ENCODE data around the gene GADD45GIP1.
"Not testable (repeated sequence)": the region's sequence is repeated elsewhere in the genome, so short reads cannot be mapped to it uniquely, and the experiment has no call there.

The GADD45GIP1 gene

DNA sequence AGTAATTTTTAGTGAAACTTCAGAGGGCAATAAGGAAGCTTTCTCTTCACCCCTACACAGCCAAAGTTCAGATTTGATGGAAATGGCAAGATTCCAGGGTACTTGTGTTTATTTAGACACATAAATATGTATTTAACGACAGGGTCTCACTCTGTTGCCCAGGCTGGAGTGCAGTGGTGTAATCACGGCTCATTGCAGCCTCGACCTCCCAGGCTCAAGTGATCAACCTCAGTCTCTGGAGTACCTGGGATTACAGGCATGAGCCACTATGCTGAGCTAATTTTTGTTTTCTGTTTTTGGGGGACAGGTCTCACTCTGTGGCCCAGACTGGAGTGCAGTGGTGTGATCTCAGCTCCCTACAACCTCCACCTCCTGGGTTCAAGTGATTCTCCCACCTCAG is 36.0 kb downstream of the GADD45GIP1 start:
- Histone ChIP-seq H3K4me3 (ENCODE audit: low read depth, low read length) (no peak overlapping the region), H3K4me1 (no peaks in the 10 kb centered on the region), H3K36me3 (peaks cover 38% of the 10 kb centered on the region), H3K9me3 (peaks cover 6% of the 10 kb centered on the region), H3K27me3 (no peaks in the 10 kb centered on the region)
- no peak for DNase-seq
- TF ChIP-seq, protein P1, sequence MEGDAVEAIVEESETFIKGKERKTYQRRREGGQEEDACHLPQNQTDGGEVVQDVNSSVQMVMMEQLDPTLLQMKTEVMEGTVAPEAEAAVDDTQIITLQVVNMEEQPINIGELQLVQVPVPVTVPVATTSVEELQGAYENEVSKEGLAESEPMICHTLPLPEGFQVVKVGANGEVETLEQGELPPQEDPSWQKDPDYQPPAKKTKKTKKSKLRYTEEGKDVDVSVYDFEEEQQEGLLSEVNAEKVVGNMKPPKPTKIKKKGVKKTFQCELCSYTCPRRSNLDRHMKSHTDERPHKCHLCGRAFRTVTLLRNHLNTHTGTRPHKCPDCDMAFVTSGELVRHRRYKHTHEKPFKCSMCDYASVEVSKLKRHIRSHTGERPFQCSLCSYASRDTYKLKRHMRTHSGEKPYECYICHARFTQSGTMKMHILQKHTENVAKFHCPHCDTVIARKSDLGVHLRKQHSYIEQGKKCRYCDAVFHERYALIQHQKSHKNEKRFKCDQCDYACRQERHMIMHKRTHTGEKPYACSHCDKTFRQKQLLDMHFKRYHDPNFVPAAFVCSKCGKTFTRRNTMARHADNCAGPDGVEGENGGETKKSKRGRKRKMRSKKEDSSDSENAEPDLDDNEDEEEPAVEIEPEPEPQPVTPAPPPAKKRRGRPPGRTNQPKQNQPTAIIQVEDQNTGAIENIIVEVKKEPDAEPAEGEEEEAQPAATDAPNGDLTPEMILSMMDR (IDR thresholded peaks at IDR 0.05; ENCODE audit: low read depth, low read length) = no peak

DNA sequence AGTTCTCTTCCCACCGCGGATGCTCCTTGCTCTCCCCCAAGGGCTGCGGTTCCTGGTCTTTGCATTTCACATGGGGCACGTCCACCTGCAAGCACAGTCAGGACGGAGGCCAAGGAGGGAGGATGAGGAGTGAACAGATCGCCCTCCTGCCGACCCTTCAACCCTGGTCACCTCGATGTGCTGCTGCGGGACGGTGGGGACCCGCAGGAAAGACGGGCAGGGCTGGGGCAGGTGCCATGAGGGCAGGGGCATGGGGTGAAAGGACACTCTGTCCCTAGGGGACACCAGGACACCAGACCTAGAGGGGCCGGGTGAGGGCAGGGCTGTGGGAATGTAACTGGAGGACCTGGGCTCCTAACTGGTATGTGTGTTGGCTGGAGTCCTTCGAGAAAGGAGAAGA is 38.8 kb downstream of the GADD45GIP1 start:
- Histone ChIP-seq H3K9me3 (peaks cover 6% of the 10 kb centered on the region), H3K4me3 (ENCODE audit: low read depth, low read length) (no peak overlapping the region), H3K27me3 (no peaks in the 10 kb centered on the region), H3K4me1 (peaks cover 5% of the 10 kb centered on the region), H3K36me3 (peaks cover 10% of the 10 kb centered on the region)
- no peak for DNase-seq
- TF ChIP-seq, protein P1 (IDR thresholded peaks at IDR 0.05; ENCODE audit: low read depth, low read length) = no peak

DNA sequence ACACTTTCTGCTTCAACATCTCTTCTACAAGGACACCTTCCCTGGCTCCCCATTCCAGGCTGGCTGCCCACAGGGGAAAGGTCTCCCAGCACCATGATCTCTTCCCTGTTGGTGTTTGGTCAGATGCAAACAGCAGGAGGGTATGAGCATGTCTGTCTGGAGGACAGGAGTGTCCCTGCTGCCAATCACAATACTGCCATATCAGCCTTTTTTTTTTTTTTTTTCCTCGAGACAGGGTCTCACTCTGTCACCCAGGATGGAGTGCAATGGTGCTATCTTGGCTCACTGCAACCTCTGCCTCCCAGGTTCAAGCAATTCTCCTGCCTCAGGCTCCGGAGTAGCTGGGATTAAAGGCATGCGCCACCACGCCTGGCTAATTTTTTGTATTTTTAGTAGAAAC is 41.2 kb downstream of the GADD45GIP1 start:
- not testable (repeated sequence) for H3K27me3 ChIP-seq; DNase-seq; H3K36me3 ChIP-seq; H3K4me3 ChIP-seq (ENCODE audit: low read depth, low read length); H3K9me3 ChIP-seq
- peaks cover 11% of the 10 kb centered on the region for H3K4me1 ChIP-seq

DNA sequence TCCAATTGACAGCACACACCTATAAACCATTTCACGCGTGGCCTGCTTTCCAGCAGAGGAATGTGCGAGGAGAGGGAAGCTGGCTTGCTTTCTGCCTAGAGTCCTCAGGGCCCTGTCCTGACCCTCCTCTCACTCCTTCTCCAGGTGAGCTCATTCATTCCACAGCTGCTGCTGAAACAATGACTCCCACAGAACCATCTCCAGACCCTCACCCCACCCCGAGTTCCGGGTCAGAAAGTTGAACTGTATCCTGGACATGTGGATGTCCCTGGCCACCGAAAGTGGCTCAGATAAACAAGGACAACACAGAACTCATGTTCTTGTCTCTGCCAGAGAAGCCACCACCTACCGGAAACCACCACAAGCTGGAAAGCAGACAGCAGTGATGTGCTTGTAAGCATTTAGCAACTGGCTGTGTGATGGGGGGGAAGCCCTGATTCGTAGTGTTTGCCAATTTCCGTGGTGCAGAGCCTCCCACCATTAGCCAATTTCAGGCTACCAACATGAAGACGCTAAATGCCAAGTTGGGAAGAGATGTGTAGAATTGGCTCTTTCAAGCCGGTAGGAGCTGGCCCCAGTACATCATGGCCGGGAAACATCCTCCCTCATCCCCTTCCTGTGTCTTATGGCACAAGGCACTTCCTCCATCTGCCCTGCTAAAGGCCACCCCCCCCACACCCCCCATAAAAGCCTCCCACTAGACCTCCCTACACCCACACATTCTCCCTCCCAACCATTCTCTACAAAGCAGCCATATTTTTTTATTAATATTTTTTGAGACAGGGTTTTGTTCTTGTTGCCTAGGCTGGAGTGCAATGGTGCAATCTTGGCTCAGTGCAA is 43.0 kb downstream of the GADD45GIP1 start:
- no peak for DNase-seq
- H3K4me3 ChIP-seq (ENCODE audit: low read depth, low read length) = no peak overlapping the region

DNA sequence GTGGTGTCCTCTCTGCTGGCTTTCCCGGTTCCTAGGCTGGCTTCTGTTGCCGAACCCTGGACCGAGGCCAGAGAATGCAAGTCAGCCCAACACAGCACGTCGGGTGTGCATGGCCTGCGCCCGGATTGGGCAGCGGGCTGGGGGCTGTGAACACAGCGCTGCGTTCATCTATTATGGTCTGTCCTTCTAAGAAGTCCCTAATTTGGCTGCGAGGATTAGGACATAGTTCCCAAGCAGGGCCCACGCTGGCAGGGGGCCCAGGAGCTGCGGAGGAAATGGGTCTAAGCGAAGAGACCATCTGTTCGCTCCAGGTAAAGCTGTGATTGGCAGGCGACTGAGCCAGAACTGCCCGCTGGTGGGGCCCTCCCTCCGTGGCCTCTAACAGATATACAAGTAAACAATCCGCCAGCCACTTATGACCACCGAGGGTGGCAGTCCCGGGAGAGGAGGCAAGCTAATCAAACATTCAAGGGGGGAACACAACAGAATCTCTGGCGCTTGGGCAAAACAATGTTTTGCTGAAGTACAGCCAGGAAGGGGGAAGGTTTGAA is 43.9 kb downstream of the GADD45GIP1 start:
- peaks cover 11% of the 10 kb centered on the region for H3K4me1 ChIP-seq
- peak overlapping the region; percentile 38 for H3K4me3 ChIP-seq (ENCODE audit: low read depth, low read length)
- no peaks in the 10 kb centered on the region for H3K9me3 ChIP-seq
- H3K27me3 ChIP-seq = no peaks in the 10 kb centered on the region
- peak; percentile 77 for DNase-seq
- TF ChIP-seq, protein P1 (IDR thresholded peaks at IDR 0.05; ENCODE audit: low read depth, low read length) = no peak
- no peaks in the 10 kb centered on the region for H3K36me3 ChIP-seq

More for the DNA sequence above, 43.0 kb downstream of the GADD45GIP1 start:
- Histone ChIP-seq H3K4me1 (peaks cover 11% of the 10 kb centered on the region), H3K9me3 (peaks cover 6% of the 10 kb centered on the region), H3K36me3 (no peaks in the 10 kb centered on the region), H3K27me3 (no peaks in the 10 kb centered on the region)
- TF ChIP-seq, protein P1 (IDR thresholded peaks at IDR 0.05; ENCODE audit: low read depth, low read length) = no peak

DNA sequence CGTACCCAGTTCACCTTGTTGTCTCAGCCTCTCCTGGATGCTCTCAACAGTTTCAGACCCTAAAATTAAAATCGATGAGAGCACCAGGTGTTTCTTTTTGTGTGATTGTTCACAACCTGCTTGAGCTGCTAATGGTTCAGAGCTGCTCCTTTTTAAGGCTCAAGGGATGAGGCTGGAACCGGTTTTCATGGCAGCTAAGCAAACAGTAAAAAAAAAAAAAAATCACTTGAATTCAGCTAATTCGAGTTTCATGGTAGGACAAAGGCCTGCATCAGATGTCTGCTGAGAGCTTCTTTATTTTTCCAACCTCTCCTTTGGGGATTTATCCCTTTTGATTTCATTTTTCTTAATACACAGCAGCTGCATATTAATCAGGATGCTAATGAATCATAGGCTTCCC is 44.5 kb downstream of the GADD45GIP1 start:
- H3K4me1 ChIP-seq = peaks cover 11% of the 10 kb centered on the region
- no peaks in the 10 kb centered on the region for H3K9me3 ChIP-seq
- TF ChIP-seq, protein P1 (IDR thresholded peaks at IDR 0.05; ENCODE audit: low read depth, low read length) = no peak
- no peaks in the 10 kb centered on the region for H3K36me3 ChIP-seq
- no peaks in the 10 kb centered on the region for H3K27me3 ChIP-seq
- H3K4me3 ChIP-seq (ENCODE audit: low read depth, low read length) = peak overlapping the region; percentile 38
- DNase-seq = no peak

Measured in BE2C (cell line).